Esophagus mucosa (tissue), 1 donor: Measurements from ENCODE around the gene ANO6. TPM values are rescaled to one million over a fixed set of nuclear protein-coding genes. Genes with fewer than 3 reads are reported as not detected.
A peak's percentile ranks its signal among the peaks of the same experiment; 100 is the strongest.
"Not testable (repeated sequence)": the region's sequence is repeated elsewhere in the genome, so short reads cannot be mapped to it uniquely, and the experiment has no call there.

Experiments used
- ATAC-seq: fragments of 200-7000 bp; cut with Tn5 transposase; one replicate; pipeline ENCODE4 v1.9.1; 2020
- total RNA-seq: library from RNA; stranded (reverse); gene quantifications from one replicate; pipeline ENCODE4 v1.2.4, GENCODE V29; 2023
- donor health status: DM: yes; HTN: yes; CAD: no.

Gene ANO6
- total RNA-seq, 1 donor from 2014 or later = 13.2 TPM

GRCh38 chr12:45214071-45214470 is 1.8 kb upstream of the ANO6 start:
- no peak for ATAC-seq

GRCh38 chr12:45214749-45215418 is 1.0 kb upstream of the ANO6 start:
- no peak for ATAC-seq

- ATAC-seq = peak; percentile 69
Observed at GRCh38 chr12:45216230-45216982, 511 bp downstream of the ANO6 start.

GRCh38 chr12:45216983-45217485 is 1.1 kb downstream of the ANO6 start:
- ATAC-seq = no peak

- no peak for ATAC-seq
Observed at GRCh38 chr12:45217846-45218245, 2.0 kb downstream of the ANO6 start.

GRCh38 chr12:45219621-45220020 is 3.7 kb downstream of the ANO6 start:
- no peak for ATAC-seq

- peak; percentile 27 for ATAC-seq
Observed at GRCh38 chr12:45220363-45220931, 4.6 kb downstream of the ANO6 start.

GRCh38 chr12:45220969-45221368 is 5.1 kb downstream of the ANO6 start:
- ATAC-seq = no peak

GRCh38 chr12:45223868-45224267 is 8.0 kb downstream of the ANO6 start:
- no peak for ATAC-seq

GRCh38 chr12:45224311-45224710 is 8.4 kb downstream of the ANO6 start:
- no peak for ATAC-seq

GRCh38 chr12:45226021-45226420 is 10.1 kb downstream of the ANO6 start:
- ATAC-seq = no peak

- no peak for ATAC-seq
Observed at GRCh38 chr12:45227316-45228067, 11.6 kb downstream of the ANO6 start.

GRCh38 chr12:45231515-45232145 is 15.7 kb downstream of the ANO6 start:
- ATAC-seq = no peak

- no peak for ATAC-seq
Observed at GRCh38 chr12:45232146-45232755, 16.4 kb downstream of the ANO6 start.

GRCh38 chr12:45232756-45233372 is 17.0 kb downstream of the ANO6 start:
- ATAC-seq = peak; percentile 95

- ATAC-seq = peak; percentile 81
Observed at GRCh38 chr12:45234139-45234865, 18.4 kb downstream of the ANO6 start.

- peak; percentile 64 for ATAC-seq
Observed at GRCh38 chr12:45235087-45236025, 19.5 kb downstream of the ANO6 start.

- not testable (repeated sequence) for ATAC-seq
Observed at GRCh38 chr12:45236383-45236782, 20.5 kb downstream of the ANO6 start.

- ATAC-seq = no peak
Observed at GRCh38 chr12:45242180-45242579, 26.3 kb downstream of the ANO6 start.

- ATAC-seq = no peak
Observed at GRCh38 chr12:45243963-45244362, 28.1 kb downstream of the ANO6 start.
